A549 (cell line): ENCODE results near the gene NINL. TPM values are rescaled to one million over a fixed set of nuclear protein-coding genes. Genes with fewer than 3 reads are reported as not detected.

ENCODE experiments used
- ATAC-seq, 2 experiments: fragments of 200-7000 bp in 1 of 2; fragments of >200 bp in 1 of 2; cut with Nextera tagmentation in 1 of 2; cut with Tn5 transposase in 1 of 2; 3 replicates each; pipeline versions ENCODE4 v1.8.0 to v1.9.1; 2018 to 2020; ENCODE audit warnings: mild to moderate bottlenecking in 1 of 2, moderate library complexity in 1 of 2
- CTCF ChIA-PET: fragments of 300-600 bp; sonication (Branson Sonifier 250); formaldehyde crosslinking; extraction: SDS; loops from one replicate; lab custom pipeline; 2021; ENCODE audit warnings: antibody characterized with exemption, inconsistent platforms; lab: Yijun Ruan, JAX
- POLR2A ChIA-PET: fragments of 350-600 bp; formaldehyde crosslinking; extraction: SDS; loops from one replicate; lab custom pipeline; 2021; ENCODE audit warnings: antibody characterized with exemption, inconsistent platforms; lab: Yijun Ruan, JAX
- DNase-seq, 2 experiments: peaks; one replicate each; pipeline versions ENCODE4 v3.0.0 to v3.0.0-alpha.2; 2011 to 2016; ENCODE audit warnings: low read depth in 1 of 2, low spot score in 1 of 2
- FAIRE-seq: peaks from 2 replicates; lab custom pipeline; 2011; peaks lifted over from hg19 to GRCh38; lab: Jason Lieb, UNC
- H3K27ac ChIP-seq, 2 experiments: fragments of >200 bp; sonication (Bioruptor Twin); formaldehyde crosslinking; 3 replicates each; pipeline ENCODE4 v1.5.1; 2016 to 2017
- H3K4me1 ChIP-seq: fragments of >200 bp; sonication (Bioruptor Twin); formaldehyde crosslinking; 3 replicates; pipeline ENCODE4 v1.6.1; 2016
- H3K4me2 ChIP-seq: fragments of >200 bp; sonication (Bioruptor Twin); formaldehyde crosslinking; 3 replicates; pipeline ENCODE4 v1.6.1; 2016
- H3K4me3 ChIP-seq: fragments of >200 bp; sonication (Bioruptor Twin); formaldehyde crosslinking; 3 replicates; pipeline ENCODE4 v1.5.1; 2016
- H3K9me3 ChIP-seq: fragments of >200 bp; sonication (Bioruptor Twin); formaldehyde crosslinking; 3 replicates; pipeline ENCODE4 v1.6.1; 2016
- BHLHE40 ChIP-seq: IDR thresholded peaks from 2 replicates; pipeline ENCODE4 v1.6.1; 2012; ENCODE audit warnings: low read depth, low read length, inconsistent platforms
- CBX2 ChIP-seq: fragments of 200-600 bp; sonication (generic); IDR thresholded peaks from 2 replicates; pipeline ENCODE4 v1.6.1; 2016; ENCODE audit warnings: low read depth, mild to moderate bottlenecking, borderline replicate concordance
- CHD2 ChIP-seq: fragments of 150-350 bp; IDR thresholded peaks from 2 replicates; pipeline ENCODE4 v1.6.1; 2014; ENCODE audit warnings: low read length; ENCODE audit not compliant: partially characterized antibody
- CHD4 ChIP-seq: fragments of 200-600 bp; sonication (generic); IDR thresholded peaks from 2 replicates; pipeline ENCODE4 v1.6.1; 2016; ENCODE audit warnings: antibody characterized with exemption, mild to moderate bottlenecking, borderline replicate concordance
- CTCF ChIP-seq: fragments of >200 bp; sonication (Bioruptor Twin); formaldehyde crosslinking; IDR thresholded peaks from 3 replicates; pipeline ENCODE4 v1.5.1; 2016
- EHF ChIP-seq: fragments of 250-450 bp; sonication (Bioruptor Pico); IDR thresholded peaks from 2 replicates; pipeline ENCODE4 v1.5.0; 2020; ENCODE audit warnings: mild to moderate bottlenecking
- EHMT2 ChIP-seq: fragments of 200-600 bp; sonication (generic); IDR thresholded peaks from 2 replicates; pipeline ENCODE4 v1.6.1; 2016; ENCODE audit warnings: antibody characterized with exemption, low read depth, mild to moderate bottlenecking, moderate library complexity
- EP300 ChIP-seq, 2 experiments: fragments of >200 bp; sonication (Bioruptor Twin); formaldehyde crosslinking; IDR thresholded peaks; 2 replicates in 1 of 2; 3 replicates in 1 of 2; pipeline ENCODE4 v1.6.1; 2016 to 2017
- HEYL ChIP-seq: fragments of 250-450 bp; sonication (Bioruptor Pico); IDR thresholded peaks from 2 replicates; pipeline ENCODE4 v1.8.0; 2021; ENCODE audit warnings: mild to moderate bottlenecking, moderate library complexity
- HOXA7 ChIP-seq: fragments of 250-450 bp; sonication (Bioruptor Pico); IDR thresholded peaks from 2 replicates; pipeline ENCODE4 v1.5.0; 2020; ENCODE audit warnings: mild to moderate bottlenecking, moderate library complexity
- JUN ChIP-seq, 2 experiments: fragments of >200 bp; sonication (Bioruptor Twin); formaldehyde crosslinking; IDR thresholded peaks; 2 replicates in 1 of 2; 3 replicates in 1 of 2; pipeline ENCODE4 v1.6.1; 2016 to 2017
- KDM1A ChIP-seq: fragments of 200-600 bp; sonication (generic); IDR thresholded peaks from 2 replicates; pipeline ENCODE4 v1.6.1; 2016; ENCODE audit warnings: low read depth, mild to moderate bottlenecking
- KDM5A ChIP-seq: fragments of 200-600 bp; sonication (generic); IDR thresholded peaks from 2 replicates; pipeline ENCODE4 v1.6.1; 2016; ENCODE audit warnings: antibody characterized with exemption, mild to moderate bottlenecking
- MAZ ChIP-seq: fragments of 150-350 bp; IDR thresholded peaks from 2 replicates; pipeline ENCODE4 v1.6.1; 2014; ENCODE audit warnings: antibody characterized with exemption, low read depth, low read length, borderline replicate concordance
- NR3C1 ChIP-seq: fragments of >200 bp; sonication (Bioruptor Twin); formaldehyde crosslinking; IDR thresholded peaks from 3 replicates; pipeline ENCODE4 v1.6.1; 2017
- POLR2AphosphoS2 ChIP-seq: conservative IDR thresholded peaks from 2 replicates; pipeline ENCODE4 v1.6.1; 2012; ENCODE audit warnings: low read length, improper control_type of control experiment, inconsistent platforms
- RARB ChIP-seq: fragments of 250-450 bp; sonication (Bioruptor Pico); IDR thresholded peaks from 2 replicates; pipeline ENCODE4 v1.8.0; 2021; ENCODE audit warnings: mild to moderate bottlenecking, moderate library complexity
- SMC3 ChIP-seq: fragments of >200 bp; sonication (Bioruptor Twin); formaldehyde crosslinking; IDR thresholded peaks from 3 replicates; pipeline ENCODE4 v1.6.1; 2018; ENCODE audit warnings: inconsistent platforms
- SREBF2 ChIP-seq: fragments of 450-650 bp; IDR thresholded peaks from 2 replicates; pipeline ENCODE4 v1.6.1; 2014; ENCODE audit warnings: mild to moderate bottlenecking, moderate library complexity
- WGBS: methylation state at CpG from one replicate; pipeline ENCODE4 v1.1.6; 2017; ENCODE audit errors: missing lambda C conversion rate; 5-methylcytosine and 5-hydroxymethylcytosine counted together
- polyA plus RNA-seq, 4 experiments: library from polyadenylated mRNA; depleted of rRNA in 3 of 4; stranded (reverse); fragments of >200 nt; fragmentation: RNase III in 1 of 4; extraction: RNeasy Plus Mini Kit Qiagen cat#74134 plus additional on column Dnase treatment in 1 of 4; gene quantifications; 2 replicates in 3 of 4; 3 replicates in 1 of 4; pipeline ENCODE4 v1.2.3, GENCODE V29; 2011 to 2017
- TF ChIP-seq, protein P1 (sequence below): IDR thresholded peaks from 2 replicates; pipeline ENCODE4 v1.6.1; 2012; ENCODE audit warnings: low read depth, borderline replicate concordance
- TF ChIP-seq, protein P2 (sequence below): fragments of >200 bp; sonication (Bioruptor Twin); formaldehyde crosslinking; IDR thresholded peaks from 3 replicates; pipeline ENCODE4 v1.6.1; 2016
- TF ChIP-seq, protein P3 (sequence below): IDR thresholded peaks from 2 replicates; pipeline ENCODE4 v1.6.1; 2012

The NINL gene
- polyA plus RNA-seq, 2 of the 4 experiments (the other 2 are of a cell fraction): 20.2 to 22.4 TPM

GRCh38 chr20:25495189-25495824, 90.0 kb downstream of the NINL start:
- 93% methylated on average over 18 of the region's 18 CpGs for WGBS
- no peaks in the 10 kb centered on the region for H3K9me3 ChIP-seq
- no peak for DNase-seq
- ChIA-PET POLR2A (no interaction called here), CTCF (interaction anchor here (0.7 to 1.7 kb wide), 5 partner anchors 11 to 43 kb away, joined by 3 to 5 read pairs (median 3); no protein-coding TSS in a partner anchor)
- ATAC-seq: no peak
- H3K4me1 ChIP-seq: no peaks in the 10 kb centered on the region
- FAIRE-seq: no peak
- H3K4me3 ChIP-seq: no peak overlapping the region
- no peak overlapping the region for H3K27ac ChIP-seq
- no peak overlapping the region for H3K4me2 ChIP-seq
- TF ChIP-seq SREBF2 (no peak), CBX2 (no peak), CTCF (no peak), SMC3 (no peak), EHF (CRISPR knock-in tag) (no peak)
- TF ChIP-seq, protein P1, sequence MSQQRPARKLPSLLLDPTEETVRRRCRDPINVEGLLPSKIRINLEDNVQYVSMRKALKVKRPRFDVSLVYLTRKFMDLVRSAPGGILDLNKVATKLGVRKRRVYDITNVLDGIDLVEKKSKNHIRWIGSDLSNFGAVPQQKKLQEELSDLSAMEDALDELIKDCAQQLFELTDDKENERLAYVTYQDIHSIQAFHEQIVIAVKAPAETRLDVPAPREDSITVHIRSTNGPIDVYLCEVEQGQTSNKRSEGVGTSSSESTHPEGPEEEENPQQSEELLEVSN: no peak
- TF ChIP-seq, protein P2, sequence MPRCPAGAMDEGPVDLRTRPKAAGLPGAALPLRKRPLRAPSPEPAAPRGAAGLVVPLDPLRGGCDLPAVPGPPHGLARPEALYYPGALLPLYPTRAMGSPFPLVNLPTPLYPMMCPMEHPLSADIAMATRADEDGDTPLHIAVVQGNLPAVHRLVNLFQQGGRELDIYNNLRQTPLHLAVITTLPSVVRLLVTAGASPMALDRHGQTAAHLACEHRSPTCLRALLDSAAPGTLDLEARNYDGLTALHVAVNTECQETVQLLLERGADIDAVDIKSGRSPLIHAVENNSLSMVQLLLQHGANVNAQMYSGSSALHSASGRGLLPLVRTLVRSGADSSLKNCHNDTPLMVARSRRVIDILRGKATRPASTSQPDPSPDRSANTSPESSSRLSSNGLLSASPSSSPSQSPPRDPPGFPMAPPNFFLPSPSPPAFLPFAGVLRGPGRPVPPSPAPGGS: no peak

DNA sequence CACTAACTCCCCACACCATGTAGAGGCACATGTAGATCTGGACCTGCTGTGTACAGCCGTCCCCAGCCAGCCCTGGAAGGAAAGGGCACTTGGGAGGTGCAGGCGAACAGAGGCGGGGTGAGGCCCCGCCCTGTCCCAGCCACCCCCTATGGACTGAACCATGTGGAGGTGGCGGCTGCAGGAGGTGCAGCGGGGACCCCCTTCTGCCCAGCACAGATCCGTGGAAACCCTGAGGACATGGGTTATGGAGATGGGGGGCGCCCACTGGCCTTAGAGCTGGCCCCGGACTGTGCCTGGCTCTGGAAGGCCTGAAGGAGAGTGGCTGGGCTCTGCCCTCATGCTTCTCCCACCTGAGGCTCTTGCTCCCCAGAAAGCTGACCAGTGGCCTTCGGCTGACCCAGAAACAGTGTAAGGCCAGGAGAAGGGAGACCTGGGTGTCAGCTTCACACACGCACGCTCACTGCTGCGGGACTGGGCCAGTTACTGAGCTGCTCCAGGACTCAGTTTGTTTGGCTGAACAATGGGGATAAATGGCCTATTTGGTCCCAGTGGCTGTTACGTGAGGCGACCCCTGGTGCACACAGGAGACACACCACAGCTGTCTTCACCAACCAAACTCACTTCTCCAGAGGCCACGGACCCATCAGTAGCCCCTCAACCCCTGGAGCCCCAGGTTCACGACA, 90.7 kb downstream of the NINL start:
- no peak for ATAC-seq
- Histone ChIP-seq H3K4me1 (no peaks in the 10 kb centered on the region), H3K27ac (no peak overlapping the region), H3K4me2 (no peak overlapping the region), H3K4me3 (no peak overlapping the region), H3K9me3 (no peaks in the 10 kb centered on the region)
- 88% methylated on average over 15 of the region's 17 CpGs for WGBS
- FAIRE-seq: no peak
- POLR2A ChIA-PET: no interaction called here
- DNase-seq: no peak
- TF ChIP-seq KDM5A: no peak
- TF ChIP-seq JUN (IDR thresholded peaks at IDR 0.05): no peak
- no peak for TF ChIP-seq MAZ
- no peak for TF ChIP-seq HEYL
- TF ChIP-seq CHD2: no peak
- TF ChIP-seq KDM1A: no peak
- TF ChIP-seq SREBF2: no peak
- TF ChIP-seq RARB (CRISPR knock-in tag): no peak
- TF ChIP-seq EHMT2: no peak
- TF ChIP-seq BHLHE40: no peak
- no peak for TF ChIP-seq HOXA7 (CRISPR knock-in tag)
- no peak for TF ChIP-seq NR3C1
- TF ChIP-seq EP300 (IDR thresholded peaks at IDR 0.05): no peak
- no peak for TF ChIP-seq POLR2AphosphoS2
- TF ChIP-seq, protein P3, sequence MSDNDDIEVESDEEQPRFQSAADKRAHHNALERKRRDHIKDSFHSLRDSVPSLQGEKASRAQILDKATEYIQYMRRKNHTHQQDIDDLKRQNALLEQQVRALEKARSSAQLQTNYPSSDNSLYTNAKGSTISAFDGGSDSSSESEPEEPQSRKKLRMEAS: no peak
- no peak for TF ChIP-seq CHD4
- no peak for TF ChIP-seq CBX2
- CTCF ChIA-PET: interaction anchor here (0.7 to 1.7 kb wide), 3 partner anchors 15 to 28 kb away, joined by 3 to 5 read pairs (median 3); no protein-coding TSS in a partner anchor
